Measurements from ENCODE around the gene CAPNS2. TPM values are rescaled to one million over a fixed set of nuclear protein-coding genes. Genes with fewer than 3 reads are reported as not detected.

Gene CAPNS2
- total and polyA plus RNA-seq, 2 of the 8 experiments (the other 6 are each of a cell fraction or from before 2014, with no cell fraction given) = not detected

- Histone ChIP-seq H2BK20ac (ENCODE audit: low read length) (no peak overlapping the region), H4K20me1 (replicated peaks in 1 of 2; ENCODE audit: control insufficient read depth in 1 of 2, insufficient read depth in 2 of 2, low read length in 2 of 2) (no peaks in the 10 kb centered on the region), H3K4ac (replicated peaks; ENCODE audit: insufficient read length, low read depth, low read length) (no peak overlapping the region), H3K36me3 (ENCODE audit: control insufficient read depth in 2 of 4, insufficient read depth in 4 of 4, low read length in 3 of 4) (no peaks in the 10 kb centered on the region), H4K8ac (ENCODE audit: extremely low read depth, insufficient read depth, low read length) (no peak overlapping the region), H2BK12ac (ENCODE audit: low read depth, low read length) (no peak overlapping the region), H2AFZ (ENCODE audit: low read length) (no peak overlapping the region), H3K23me2 (ENCODE audit: low read depth, low read length) (no peaks in the 10 kb centered on the region), H4K5ac (ENCODE audit: insufficient read length, low read depth, low read length) (no peak overlapping the region), H3K9ac (replicated peaks in 1 of 4; ENCODE audit: extremely low read depth in 1 of 4, low read depth in 3 of 4, low read length in 3 of 4) (no peak overlapping the region), H3K4me1 (replicated peaks in 1 of 4; ENCODE audit: control insufficient read depth in 3 of 4, insufficient read depth in 4 of 4, low read length in 3 of 4) (no peaks in the 10 kb centered on the region), H3K27ac (ENCODE audit: low read depth, low read length) (no peak overlapping the region), H2BK120ac (replicated peaks; ENCODE audit: low read depth, low read length) (no peak overlapping the region), H3K14ac (ENCODE audit: insufficient read length) (no peak overlapping the region), H3K23ac (ENCODE audit: insufficient read length) (no peak overlapping the region), H3K9me3 (ENCODE audit: insufficient read depth in 2 of 2, low read depth in 1 of 2, low read length in 1 of 2) (no peaks in the 10 kb centered on the region), H3K79me2 (ENCODE audit: control insufficient read depth in 1 of 2, insufficient read depth in 2 of 2, low read length in 2 of 2) (no peaks in the 10 kb centered on the region), H4K91ac (replicated peaks; ENCODE audit: insufficient read length, low read length) (no peak overlapping the region), H3K56ac (replicated peaks; ENCODE audit: insufficient read length, low read depth, low read length) (no peak overlapping the region), H2BK5ac (ENCODE audit: low read depth, low read length) (no peak overlapping the region), H3K4me3 (ENCODE audit: extremely low read depth in 1 of 4, insufficient read depth in 2 of 4, low read depth in 3 of 4, low read length in 4 of 4) (no peak overlapping the region), H3K18ac (ENCODE audit: extremely low read depth, low read length) (no peak overlapping the region), H3K4me2 (ENCODE audit: insufficient read depth in 1 of 2, low read depth in 2 of 2, low read length in 2 of 2) (no peak overlapping the region), H3K27me3 (replicated peaks in 1 of 4; ENCODE audit: control insufficient read depth in 3 of 4, extremely low read depth in 1 of 4, insufficient read depth in 3 of 4, low read length in 3 of 4) (no peaks in the 10 kb centered on the region), H2BK15ac (ENCODE audit: low read length) (no peak overlapping the region), H3K79me1 (ENCODE audit: low read depth, low read length) (no peaks in the 10 kb centered on the region), H2AK5ac (ENCODE audit: low read depth, low read length) (no peak overlapping the region)
- DNase-seq (ENCODE audit: low read depth in 1 of 2, low spot score in 2 of 2) = no peak
- WGBS, 2 experiments (ENCODE audit: extremely low coverage in 1 of 2, insufficient coverage in 1 of 2, insufficient read length in 1 of 2, insufficient replicate concordance in 2 of 2, low coverage in 1 of 2, low lambda C conversion rate in 2 of 2, missing lambda C conversion rate in 1 of 2) = 85% methylated on average over 1 of the region's 1 CpG; no CpG with 5 or more reads in 1 of the 2 experiments
- CTCF ChIA-PET (ENCODE audit: partially characterized antibody) = no interaction called here
- FAIRE-seq = no peak
- POLR2A ChIA-PET (ENCODE audit: partially characterized antibody) = no interaction called here
- no peak for TF ChIP-seq MAFK (IDR thresholded peaks at IDR 0.05; ENCODE audit: low read depth, low read length)
- TF ChIP-seq POU5F1 (IDR thresholded peaks at IDR 0.05; ENCODE audit: low read depth, low read length) = no peak
- TF ChIP-seq EGR1 (IDR thresholded peaks at IDR 0.05; ENCODE audit: borderline replicate concordance, low read depth, low read length) = no peak
- TF ChIP-seq TAF1 (IDR thresholded peaks at IDR 0.05; ENCODE audit: low read depth, low read length) = no peak
- no peak for TF ChIP-seq HDAC2 (IDR thresholded peaks at IDR 0.05; ENCODE audit: borderline replicate concordance in 1 of 2, low read depth in 2 of 2, low read length in 2 of 2)
- TF ChIP-seq TAF7 (optimal IDR thresholded peaks at IDR 0.05; ENCODE audit: borderline replicate concordance, low read depth, low read length) = no peak
- TF ChIP-seq KDM5A (IDR thresholded peaks at IDR 0.05; ENCODE audit: low read length) = no peak
- no peak for TF ChIP-seq EP300 (IDR thresholded peaks at IDR 0.05; ENCODE audit: borderline replicate concordance in 1 of 2, low read depth in 2 of 2, low read length in 2 of 2)
- TF ChIP-seq SP1 (IDR thresholded peaks at IDR 0.05; ENCODE audit: low read depth, low read length) = no peak
- TF ChIP-seq NANOG (IDR thresholded peaks at IDR 0.05; ENCODE audit: insufficient read depth, low read depth, low read length, poor library complexity, severe bottlenecking) = no peak
- TF ChIP-seq CTBP2 (IDR thresholded peaks at IDR 0.05; ENCODE audit: borderline replicate concordance, insufficient read depth, insufficient read length, low read length) = no peak
- no peak for TF ChIP-seq ATF2 (IDR thresholded peaks at IDR 0.05; ENCODE audit: low read length)
Measured at GRCh38 chr16:55530316-55530856, 36.1 kb upstream of the CAPNS2 start.
